HG02763 (cell line): ENCODE measurements around the gene ZNHIT3.
"Not testable (repeated sequence)": the region's sequence is repeated elsewhere in the genome, so short reads cannot be mapped to it uniquely, and the experiment has no call there.

Experiments used
- ATAC-seq: cut with Tn5 transposase; IDR thresholded peaks from one replicate; pipeline ENCODE4 v1.9.1; 2021; ENCODE audit warnings: mild to moderate bottlenecking, moderate library complexity; ENCODE audit not compliant: unreplicated experiment

ZNHIT3 gene

DNA sequence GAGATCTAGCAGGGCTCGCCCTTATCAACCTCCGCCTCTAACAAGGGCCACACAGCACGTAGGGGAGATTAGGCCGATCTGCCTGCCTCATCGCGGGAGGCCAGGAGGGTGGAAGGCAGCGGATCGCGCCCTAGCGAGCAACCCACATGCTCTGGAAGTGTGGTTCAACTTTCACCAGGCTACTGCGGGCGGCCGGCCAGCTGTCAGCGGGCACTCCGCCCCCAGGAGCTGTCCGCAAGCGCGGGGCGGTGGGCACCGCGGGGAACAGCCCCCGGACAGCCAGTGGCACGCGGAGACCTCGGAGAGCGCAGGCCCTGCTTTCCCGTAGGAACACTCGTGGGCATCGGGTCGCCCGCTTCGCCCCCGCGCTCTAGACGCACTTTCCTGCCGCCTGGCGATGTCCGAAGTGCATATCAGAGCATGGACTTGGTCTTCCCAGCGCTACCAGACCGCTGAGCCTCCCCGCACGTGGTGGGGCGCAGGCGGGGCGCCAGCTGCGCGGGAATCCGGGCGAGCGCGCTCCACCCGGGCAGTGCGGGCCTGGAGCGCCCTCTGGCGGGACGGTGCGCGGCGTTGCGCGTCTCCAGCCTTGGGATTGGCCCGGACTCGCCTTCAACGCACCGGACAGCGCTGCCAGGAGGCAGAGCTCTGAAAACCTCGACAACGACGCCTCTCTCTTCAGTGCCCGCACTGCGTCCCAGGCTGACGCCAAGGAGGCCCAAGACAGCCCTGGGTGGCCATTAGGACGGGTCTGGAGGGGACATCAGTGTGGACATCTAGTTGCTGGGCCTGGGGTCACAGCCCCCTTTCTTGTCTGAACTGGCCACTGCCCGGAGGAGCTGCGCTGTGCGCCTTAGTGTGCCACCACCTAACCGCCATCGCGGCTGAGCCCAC, 3.6 kb upstream of the ZNHIT3 start:
- no peak for ATAC-seq

DNA sequence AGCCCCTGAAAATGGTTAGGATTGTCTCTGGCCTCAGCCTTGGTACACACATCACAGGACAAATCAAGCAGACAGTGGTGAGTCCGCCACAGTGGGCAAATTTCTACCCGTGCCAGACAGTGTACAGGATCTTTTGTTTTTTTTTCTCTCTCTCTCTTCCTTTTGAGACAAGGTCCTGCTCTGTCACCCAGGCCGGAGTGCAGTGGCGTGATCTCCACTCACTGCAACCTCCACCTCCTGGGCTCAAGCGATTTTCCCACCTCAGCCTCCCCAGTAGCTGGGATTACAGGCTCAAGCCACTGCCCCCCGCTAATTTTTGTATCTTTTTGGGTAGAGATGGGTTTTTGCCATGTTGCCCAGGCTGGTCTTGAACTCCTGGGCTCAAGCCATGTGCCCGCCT, 2.5 kb upstream of the ZNHIT3 start:
- ATAC-seq = not testable (repeated sequence)

DNA sequence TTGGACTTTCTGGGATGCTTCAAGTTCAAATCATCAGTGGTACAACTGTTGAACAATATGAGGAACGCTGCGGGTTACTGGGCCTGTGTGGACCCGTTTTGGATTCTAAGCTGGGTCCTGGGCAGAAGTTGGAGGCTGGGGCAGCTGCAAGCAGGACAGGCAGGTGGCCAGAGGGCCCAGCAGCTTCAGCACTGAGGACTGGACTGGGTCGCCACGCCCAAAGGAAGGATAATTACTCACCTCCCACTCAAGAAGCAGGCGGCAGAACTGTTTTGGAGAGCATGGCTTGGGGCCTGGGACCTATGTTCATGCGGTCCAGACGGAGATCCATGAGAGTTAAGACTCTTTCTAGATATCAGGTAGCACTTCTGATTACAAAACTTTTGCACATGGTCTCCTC, 1.5 kb upstream of the ZNHIT3 start:
- no peak for ATAC-seq

DNA sequence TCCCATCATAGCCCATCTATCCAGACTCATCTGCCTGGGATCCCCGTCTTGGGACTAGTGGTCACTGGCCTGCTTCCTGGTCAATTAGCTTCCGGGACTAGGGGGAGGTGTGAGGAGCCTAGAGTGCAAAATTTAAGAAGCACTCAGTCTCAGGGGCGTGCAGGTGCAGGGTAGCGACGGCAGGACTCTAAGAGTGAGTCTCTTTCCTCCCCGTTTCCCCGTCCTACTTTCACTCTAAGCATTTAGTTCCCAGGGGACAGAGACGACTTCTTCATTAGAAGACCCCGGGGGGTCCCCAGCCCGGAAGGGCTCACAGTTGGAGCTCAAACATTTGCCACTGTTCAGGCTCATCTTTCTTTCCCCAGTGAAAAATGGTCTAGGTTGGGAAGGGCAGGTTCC, 677 bp upstream of the ZNHIT3 start:
- ATAC-seq = no peak

DNA sequence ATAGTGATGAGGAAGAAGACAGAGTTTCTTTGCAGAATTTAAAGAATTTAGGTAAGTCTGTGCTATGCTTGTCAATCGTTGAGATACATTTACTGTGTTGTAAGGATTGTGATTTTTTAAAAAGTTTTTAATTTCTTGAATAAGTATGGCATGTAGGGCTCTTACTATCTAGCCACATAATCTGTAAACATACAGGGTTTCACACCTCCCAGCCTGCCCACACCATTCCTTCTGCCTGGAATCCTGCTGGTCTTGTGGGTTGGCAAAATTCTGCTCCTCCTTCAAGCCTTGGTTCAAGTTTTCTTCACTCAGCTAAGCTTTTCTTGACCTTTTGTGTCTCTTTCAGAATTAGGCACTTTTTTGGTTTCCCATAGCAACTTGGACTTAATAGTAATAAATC, 7.5 kb downstream of the ZNHIT3 start:
- ATAC-seq = no peak

DNA sequence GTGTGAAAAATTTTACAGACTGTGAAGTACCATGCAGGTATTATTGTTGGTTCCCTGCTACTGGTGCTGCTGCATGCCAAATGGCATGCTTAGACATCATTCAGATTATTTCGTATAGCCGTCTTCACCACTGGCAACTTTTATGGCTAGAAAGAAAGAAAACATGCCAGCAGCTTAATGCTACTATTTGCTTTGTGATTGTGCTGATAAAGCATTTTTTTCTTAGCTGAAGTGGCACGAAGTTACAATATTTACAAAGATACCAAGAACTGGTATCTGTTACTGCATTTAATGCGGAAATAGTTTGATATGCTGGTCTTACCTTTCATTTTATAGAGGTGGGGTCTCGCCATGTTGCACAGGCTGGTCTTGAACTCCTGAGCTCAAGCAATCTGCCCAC, 8.2 kb downstream of the ZNHIT3 start:
- no peak for ATAC-seq

DNA sequence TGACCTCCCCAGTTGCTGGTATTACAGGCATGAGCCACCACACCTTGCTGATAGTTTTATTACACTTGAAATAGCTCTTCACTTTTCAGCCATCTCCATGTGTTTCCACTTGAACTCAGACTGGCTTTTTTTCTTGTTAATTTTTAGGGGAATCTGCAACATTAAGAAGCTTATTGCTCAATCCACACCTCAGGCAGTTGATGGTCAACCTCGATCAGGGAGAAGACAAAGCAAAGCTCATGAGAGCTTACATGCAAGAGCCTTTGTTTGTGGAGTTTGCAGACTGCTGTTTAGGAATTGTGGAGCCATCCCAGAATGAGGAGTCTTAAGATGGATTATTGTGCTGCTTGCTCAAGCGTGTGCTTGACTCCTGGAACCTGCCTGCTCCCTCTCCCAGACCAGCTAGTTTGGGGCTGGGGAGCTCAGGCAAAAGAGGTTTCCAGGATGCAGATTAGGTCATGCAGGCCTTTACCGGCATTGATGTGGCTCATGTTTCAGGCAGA, 8.6 kb downstream of the ZNHIT3 start:
- ATAC-seq = no peak

DNA sequence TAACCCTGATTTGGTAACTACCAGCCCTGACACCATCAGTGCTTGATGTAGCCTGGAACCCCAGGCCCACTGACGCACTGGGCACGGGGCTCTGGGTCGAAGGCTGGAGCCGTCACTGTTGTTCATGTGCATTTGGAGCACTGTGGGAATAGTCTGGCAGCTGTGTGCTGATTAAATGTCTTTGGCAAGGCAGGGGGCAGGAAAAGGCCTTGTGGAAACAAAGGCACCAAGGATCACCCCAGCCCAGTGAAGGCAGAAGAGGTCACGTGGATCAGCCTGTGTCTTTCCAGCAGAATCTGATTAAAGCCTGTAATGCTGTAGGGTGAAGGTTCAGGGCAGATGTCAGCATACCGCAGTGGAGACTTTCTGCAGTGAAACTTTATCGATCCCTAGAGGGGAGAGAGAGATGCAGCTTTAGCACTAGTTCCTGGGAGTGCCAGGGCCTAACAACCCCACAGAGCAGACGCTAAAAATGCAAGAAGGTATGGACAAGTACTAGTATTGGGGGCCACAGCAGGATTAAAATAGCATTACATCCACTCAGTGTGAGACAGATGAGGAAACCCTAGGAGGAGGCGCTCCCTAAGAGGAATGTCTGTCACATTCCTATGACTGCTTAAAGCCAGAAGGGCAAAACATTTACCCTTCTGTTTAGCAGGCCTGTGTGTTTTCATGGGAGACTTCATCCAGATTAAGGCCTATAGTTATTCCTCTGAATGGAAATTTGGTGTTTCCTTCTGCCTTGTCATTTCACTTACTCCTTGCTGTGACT, 9.7 kb downstream of the ZNHIT3 start:
- ATAC-seq = no peak

DNA sequence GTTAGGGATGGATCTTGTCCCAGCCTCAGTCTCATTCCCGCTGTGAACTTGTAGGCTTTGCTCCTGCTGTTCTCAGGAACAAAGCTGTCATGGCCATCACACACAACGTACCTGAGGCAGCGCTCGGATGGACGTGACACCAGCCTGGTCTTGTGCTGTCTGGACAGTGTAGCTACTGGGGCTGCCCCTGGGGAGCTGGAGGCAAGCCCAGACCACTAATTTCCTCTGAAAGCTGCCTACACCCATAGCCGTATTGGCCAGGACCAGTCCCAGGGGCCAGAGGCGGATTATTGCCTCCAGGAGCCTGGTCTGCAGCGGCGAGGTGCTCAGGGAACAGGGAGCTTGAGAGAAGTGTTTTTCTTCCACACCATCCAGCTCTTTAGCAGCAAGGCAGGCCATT, 11.7 kb downstream of the ZNHIT3 start:
- no peak for ATAC-seq

DNA sequence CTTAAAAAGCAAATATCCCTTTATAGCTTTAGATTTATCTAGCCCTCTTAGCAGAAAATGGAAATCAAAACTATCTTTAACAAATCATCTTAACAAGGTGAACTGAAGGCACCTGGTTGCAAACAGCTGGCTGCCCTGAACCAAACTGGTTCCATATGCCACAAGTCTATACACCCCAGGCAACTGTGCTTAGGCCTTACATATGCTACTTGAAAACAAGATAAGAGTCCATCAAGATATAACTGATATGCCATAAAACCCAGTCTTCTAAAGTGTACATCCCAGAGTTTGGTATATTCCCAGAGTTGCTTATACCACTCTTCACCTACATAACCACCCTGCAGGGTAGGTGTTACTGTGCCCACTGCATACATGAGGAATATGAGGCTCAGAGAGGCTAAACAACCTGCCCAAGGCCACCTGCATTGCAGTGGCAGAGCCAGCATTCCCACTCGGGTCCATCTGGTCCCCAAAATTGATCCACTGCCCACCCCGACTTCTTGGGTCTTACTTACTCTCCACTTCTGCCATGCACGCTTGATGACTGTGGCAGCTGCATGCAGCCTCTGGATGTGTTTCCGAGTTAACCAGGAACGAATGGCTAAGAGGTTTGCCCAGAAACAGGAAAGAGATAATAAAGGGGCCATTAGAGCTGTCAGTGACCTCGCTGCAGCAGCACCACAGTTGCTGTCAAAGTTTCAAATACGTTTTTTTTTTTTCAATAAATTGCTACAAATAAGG, 12.2 kb downstream of the ZNHIT3 start:
- ATAC-seq = no peak

DNA sequence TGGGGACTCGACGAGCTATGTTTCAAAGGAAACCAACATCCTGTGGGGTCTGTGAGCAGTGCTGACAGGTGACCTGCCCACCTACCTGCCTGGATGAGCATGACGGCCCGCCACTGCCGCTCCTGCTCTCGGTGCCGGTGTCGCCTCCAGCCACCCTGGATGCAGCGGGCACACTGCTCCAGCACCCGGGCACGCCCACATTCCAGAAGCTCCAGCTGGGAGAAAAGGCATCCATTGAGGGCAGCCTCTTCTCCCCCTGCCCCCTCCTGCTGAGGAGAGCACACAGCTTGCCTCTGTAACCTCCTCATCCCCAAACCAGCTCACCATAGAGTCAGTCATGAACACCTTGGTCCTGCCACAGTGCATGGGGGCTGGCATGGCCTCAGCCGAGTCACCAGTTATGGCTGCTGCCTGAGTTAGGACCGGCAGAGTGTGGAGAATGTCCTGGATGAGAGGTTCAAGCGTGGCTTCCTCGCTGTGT, 14.3 kb downstream of the ZNHIT3 start:
- no peak for ATAC-seq

DNA sequence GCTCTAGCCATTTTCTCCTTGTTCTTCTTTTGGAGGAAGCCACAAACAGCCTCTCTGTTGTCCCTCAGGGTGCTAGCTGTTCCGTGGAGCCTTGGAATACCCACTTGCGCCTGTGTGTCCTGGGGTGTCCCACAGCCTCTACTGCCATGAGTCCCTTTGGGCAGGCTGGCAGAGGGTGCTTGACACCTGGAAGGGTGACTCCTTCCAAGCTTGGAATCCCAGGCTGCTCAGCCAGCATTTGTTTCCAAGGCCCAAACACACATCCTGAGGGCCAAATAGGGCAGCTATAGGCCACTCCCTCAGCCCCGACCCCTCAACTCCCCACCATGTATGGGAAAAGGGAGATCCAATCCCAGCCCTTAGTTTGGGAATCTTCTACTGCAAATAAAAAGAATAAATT, 14.9 kb downstream of the ZNHIT3 start:
- no peak for ATAC-seq

DNA sequence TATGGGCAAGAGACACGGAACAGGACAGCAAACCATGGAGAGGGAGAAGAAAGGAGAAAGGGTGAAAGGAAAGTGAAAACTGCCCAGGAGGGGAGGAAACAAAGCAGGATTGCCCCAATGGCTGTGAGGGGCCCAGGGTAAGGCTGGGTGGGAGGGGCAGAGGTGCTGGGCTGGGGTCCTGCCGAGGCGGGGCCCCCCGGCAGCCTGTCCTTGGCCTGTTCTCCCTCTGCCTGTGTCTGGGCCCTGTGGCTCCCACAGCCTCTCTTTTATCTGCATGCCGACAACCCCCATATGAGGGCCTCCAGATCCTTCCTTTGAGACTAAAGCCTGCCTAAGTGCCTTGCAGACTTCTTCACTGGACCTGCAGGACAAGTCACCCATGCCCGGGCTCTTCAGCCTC, 15.5 kb downstream of the ZNHIT3 start:
- no peak for ATAC-seq

DNA sequence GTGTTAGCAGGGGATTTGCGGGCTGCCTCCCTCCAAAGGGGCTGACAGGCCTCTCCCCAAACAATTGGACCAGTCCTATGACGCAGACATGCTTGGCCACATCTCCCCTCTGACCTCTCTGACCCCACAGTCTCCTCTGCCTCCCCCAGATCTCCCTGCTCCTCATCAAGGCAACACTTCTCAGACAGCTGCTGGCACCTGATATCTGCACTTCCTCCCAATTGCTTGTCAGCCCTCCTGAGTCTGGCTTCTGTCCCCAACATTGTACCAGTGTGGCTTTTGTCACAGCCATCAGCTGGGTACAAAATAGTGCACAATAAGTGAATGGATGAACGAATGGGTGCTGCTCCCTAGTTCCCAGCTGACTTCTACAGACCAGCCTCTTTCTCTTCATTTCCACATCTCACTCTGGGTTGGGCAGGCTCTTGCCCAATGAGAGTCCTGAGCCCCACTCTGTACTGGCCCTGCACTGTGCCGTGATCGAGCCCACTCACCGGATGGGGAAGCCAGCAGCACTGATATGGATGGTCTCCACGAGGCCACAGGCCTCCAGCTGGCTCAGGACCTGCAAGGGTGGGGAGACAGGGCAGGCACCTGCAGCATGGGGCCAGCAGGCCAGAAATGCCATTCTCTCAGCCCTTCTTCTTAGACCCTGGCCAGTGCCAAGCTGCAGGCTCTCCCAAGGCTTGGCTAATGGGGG, 17.1 kb downstream of the ZNHIT3 start:
- ATAC-seq = no peak

DNA sequence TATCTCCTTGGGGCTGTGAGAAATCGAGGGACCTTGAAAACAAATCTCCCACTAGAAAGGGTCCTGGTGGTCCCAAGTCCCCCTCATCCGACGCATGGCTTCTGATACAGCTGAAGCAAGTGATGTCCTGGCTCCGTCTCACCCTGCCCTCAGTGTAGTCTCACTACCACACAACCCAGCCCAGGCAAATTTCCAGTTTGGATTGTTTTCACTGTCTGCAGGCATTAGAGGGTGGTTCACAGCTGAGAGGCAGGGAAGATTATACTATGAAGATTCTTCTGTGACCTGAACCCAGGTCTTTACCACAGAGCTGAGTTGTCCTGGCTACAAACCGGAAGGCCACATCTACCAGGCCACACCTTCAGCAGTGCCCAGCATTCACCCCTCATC, 17.7 kb downstream of the ZNHIT3 start:
- ATAC-seq = no peak

DNA sequence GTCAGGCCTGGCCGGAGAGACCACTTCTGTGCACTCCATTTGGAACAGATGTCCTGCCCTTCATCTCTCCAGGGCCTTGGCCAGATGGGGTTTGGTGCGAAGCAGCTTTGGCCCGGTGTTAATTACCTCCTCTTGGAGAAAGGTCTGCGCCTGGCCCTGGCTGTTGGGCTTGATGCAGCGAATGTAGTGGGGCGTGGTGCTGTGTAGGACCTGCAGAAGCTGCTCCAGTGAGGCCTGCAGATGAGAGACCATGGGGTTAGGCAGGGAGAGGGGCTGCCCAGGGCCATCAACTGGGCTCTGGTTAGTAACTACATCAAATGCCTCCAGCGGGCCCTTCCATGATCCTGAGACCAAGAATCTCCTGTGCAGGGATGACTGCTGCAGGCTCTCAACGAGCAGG, 18.7 kb downstream of the ZNHIT3 start:
- no peak for ATAC-seq

DNA sequence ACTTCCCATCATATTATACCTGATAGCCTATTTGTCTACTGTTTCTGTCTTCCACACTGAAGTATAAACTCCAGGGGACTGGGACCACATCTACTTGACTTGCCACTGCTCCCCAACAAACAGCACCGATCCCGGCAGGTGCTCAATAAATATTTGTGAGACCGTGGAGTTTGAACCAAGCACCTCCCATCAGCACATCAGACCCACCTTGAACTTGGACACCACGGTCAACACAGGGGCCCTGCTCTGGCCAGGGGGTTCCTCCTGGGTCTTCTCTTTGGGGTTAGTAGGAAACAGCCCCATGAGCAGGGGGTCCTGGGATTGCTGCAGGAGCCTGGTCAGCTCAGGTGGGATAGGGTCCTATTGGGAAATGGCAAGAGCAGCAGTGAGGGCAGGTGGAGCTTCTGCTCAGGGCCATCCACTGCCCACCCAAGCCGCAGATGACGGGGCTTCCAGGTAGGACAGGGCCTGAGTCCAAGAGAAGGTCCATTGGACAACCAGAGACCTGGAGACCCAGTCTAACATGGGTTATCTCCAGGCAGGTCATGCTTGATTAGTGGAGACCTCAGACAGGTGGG, 19.9 kb downstream of the ZNHIT3 start:
- ATAC-seq = no peak

DNA sequence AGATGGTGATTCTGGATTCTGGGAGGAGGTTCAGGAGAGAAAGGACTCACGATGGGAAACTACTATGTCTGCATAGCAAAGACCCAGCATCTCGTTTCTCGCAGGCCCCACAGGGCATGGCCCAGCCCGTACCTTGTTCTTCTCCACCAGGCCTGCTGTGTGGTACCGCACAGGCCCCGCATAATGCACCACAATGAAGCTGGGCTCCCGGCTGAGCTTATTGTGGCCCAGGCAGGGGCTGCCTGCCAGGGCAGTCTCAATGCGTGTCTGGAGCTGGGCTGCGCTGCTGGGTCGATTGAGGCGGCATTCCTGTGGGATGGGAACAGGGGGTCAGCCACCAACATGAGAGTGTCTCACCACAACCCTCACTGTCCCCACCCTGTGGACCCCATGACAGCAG, 20.4 kb downstream of the ZNHIT3 start:
- ATAC-seq = no peak

DNA sequence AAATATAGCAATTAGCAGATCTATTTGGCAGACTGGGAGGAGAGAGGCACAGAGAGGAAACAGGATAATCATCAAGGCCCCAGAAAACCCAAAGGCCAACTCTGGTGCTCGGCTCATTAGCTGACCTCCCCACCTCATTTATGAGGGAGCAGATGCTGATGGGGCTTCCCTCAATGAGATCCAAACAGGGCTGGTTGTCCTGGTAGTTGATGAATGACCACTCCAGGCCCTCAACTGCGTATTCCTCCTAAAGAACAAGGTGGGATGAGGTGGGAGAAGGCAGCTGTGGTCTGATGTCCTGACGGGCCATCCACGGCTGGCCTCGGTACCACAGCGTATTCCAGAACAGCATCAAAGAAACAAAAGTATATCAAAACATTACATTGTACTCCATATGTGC, 20.8 kb downstream of the ZNHIT3 start:
- ATAC-seq = no peak

DNA sequence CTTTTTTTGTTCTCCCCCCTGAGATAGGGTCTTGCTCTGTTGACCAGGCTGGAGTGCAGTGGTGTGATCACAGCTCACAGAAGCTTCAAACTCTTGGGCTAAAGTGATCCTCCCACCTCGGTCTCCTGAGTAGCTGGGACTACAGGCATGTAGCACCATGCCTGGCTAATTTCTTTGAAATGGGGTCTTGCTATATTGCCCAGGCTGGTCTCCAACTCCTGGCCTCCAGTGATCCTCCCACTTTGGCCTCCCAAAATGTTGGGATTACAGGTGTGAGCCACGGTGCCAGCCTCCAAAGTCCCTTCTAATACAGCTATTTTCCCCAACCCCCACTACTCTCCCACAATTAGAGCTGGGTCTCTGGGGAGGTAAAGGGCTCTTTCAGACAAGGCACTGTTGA, 22.0 kb downstream of the ZNHIT3 start:
- ATAC-seq = not testable (repeated sequence)
